NCI-H2107 treated with DMSO at 0.1 percent for 48 hours (cell line): ENCODE results near the gene CHCHD6.
"Not testable (repeated sequence)": the region's sequence is repeated elsewhere in the genome, so short reads cannot be mapped to it uniquely, and the experiment has no call there.

Experiments
- DNase-seq: peaks from one replicate; lab custom pipeline; 2025; ENCODE audit not compliant: unreplicated experiment; lab: John Stamatoyannopoulos, UW

Gene CHCHD6

GRCh38 chr3:126765187-126766069, 61.4 kb downstream of the CHCHD6 start:
- DNase-seq = no peak

- DNase-seq = no peak
These were observed 62.6 kb downstream of the CHCHD6 start for GRCh38 chr3:126766653-126767052.

- DNase-seq = no peak
These were observed 64.9 kb downstream of the CHCHD6 start for GRCh38 chr3:126768903-126769302.

GRCh38 chr3:126770096-126770495, 66.1 kb downstream of the CHCHD6 start:
- no peak for DNase-seq

- no peak for DNase-seq
These were observed 69.1 kb downstream of the CHCHD6 start for GRCh38 chr3:126773167-126773566.

GRCh38 chr3:126773783-126774182, 69.7 kb downstream of the CHCHD6 start:
- DNase-seq = no peak

- DNase-seq = peak; percentile 6
These were observed 73.3 kb downstream of the CHCHD6 start for GRCh38 chr3:126777366-126777765.

GRCh38 chr3:126780666-126781065, 76.6 kb downstream of the CHCHD6 start:
- DNase-seq = no peak

GRCh38 chr3:126781406-126781805, 77.4 kb downstream of the CHCHD6 start:
- no peak for DNase-seq

- DNase-seq = no peak
These were observed 78.0 kb downstream of the CHCHD6 start for GRCh38 chr3:126781889-126782491.

- no peak for DNase-seq
These were observed 78.5 kb downstream of the CHCHD6 start for GRCh38 chr3:126782536-126782935.

- DNase-seq = no peak
These were observed 80.2 kb downstream of the CHCHD6 start for GRCh38 chr3:126784254-126784653.

GRCh38 chr3:126791320-126791719, 87.3 kb downstream of the CHCHD6 start:
- DNase-seq = not testable (repeated sequence)

- DNase-seq = no peak
These were observed 89.0 kb downstream of the CHCHD6 start for GRCh38 chr3:126792998-126793397.

GRCh38 chr3:126797563-126797962, 93.5 kb downstream of the CHCHD6 start:
- DNase-seq = no peak

- DNase-seq = no peak
These were observed 94.5 kb downstream of the CHCHD6 start for GRCh38 chr3:126798521-126798920.

GRCh38 chr3:126799099-126799498, 95.1 kb downstream of the CHCHD6 start:
- DNase-seq = no peak

GRCh38 chr3:126801312-126801711, 97.3 kb downstream of the CHCHD6 start:
- DNase-seq = not testable (repeated sequence)

- no peak for DNase-seq
These were observed 103.8 kb downstream of the CHCHD6 start for GRCh38 chr3:126807795-126808194.

GRCh38 chr3:126811530-126811929, 107.5 kb downstream of the CHCHD6 start:
- no peak for DNase-seq

GRCh38 chr3:126816298-126816697, 112.3 kb downstream of the CHCHD6 start:
- DNase-seq = peak; percentile 4

GRCh38 chr3:126816986-126817777, 113.1 kb downstream of the CHCHD6 start:
- DNase-seq = peak; percentile 55
